A172 (cell line): ENCODE results near the gene B9D2. TPM values are rescaled to one million over a fixed set of nuclear protein-coding genes. Genes with fewer than 3 reads are reported as not detected.
"Not testable (repeated sequence)": the region's sequence is repeated elsewhere in the genome, so short reads cannot be mapped to it uniquely, and the experiment has no call there.

Experiments
- DNase-seq: peaks from one replicate; pipeline ENCODE4 v3.0.0-alpha.2; 2015; ENCODE audit warnings: low spot score
- total RNA-seq: library from RNA; depleted of rRNA; stranded (reverse); fragments of >200 nt; shearing (Covaris generic); gene quantifications from 2 replicates; pipeline ENCODE4 v1.2.3, GENCODE V29; 2014

The B9D2 gene
- total RNA-seq, 1 experiment from 2014 or later = 4.5 TPM

DNA sequence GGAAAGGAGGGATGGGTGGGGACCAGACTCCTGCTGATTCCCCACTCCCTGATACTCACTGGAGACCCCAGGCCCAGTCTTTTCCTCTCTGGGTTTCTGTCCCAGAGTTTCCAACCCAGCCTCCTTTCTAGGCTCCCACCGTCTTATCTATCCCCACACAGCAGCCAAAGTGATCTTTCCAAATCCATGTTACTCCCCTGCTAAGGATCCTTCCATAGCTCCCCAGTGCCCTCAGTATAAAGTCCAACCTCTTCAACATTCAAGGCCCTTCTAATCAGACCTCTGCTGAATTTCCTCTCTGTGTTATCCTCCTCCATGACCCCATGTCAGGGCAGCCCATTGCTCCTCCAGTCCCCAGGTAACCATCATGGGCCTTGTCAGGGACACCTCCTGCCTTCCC lies 8.9 kb downstream of the B9D2 start:
- no peak for DNase-seq

DNA sequence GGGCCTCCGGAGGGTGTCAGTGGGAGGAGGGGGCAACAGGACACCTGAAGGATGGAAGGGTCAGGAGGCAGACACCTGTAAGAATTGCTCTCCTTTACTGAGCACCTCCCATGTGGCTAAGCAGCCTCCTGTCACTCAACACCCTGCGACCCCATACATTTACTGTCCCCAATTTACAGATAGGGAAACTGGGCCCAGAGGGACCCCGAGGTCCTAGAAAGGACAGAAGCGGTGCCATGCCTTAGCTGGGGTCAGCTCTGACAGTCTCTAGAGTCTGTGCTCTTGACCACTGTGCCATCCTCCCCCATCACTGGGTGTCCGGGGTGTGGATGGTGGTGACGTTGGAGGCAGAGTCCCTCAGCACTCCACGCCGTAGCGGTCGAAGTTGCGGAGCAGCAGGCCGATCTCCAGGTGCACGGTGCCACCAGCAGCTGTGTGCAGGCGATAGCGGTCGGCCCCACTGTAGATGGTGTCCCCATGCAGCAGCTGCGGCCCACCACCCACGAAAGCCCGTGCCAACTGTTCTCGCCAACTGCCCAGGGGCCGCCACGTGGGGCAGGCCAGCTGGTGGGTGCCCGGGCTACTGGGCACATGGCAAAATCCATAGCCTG lies 9.5 kb downstream of the B9D2 start:
- no peak for DNase-seq

DNA sequence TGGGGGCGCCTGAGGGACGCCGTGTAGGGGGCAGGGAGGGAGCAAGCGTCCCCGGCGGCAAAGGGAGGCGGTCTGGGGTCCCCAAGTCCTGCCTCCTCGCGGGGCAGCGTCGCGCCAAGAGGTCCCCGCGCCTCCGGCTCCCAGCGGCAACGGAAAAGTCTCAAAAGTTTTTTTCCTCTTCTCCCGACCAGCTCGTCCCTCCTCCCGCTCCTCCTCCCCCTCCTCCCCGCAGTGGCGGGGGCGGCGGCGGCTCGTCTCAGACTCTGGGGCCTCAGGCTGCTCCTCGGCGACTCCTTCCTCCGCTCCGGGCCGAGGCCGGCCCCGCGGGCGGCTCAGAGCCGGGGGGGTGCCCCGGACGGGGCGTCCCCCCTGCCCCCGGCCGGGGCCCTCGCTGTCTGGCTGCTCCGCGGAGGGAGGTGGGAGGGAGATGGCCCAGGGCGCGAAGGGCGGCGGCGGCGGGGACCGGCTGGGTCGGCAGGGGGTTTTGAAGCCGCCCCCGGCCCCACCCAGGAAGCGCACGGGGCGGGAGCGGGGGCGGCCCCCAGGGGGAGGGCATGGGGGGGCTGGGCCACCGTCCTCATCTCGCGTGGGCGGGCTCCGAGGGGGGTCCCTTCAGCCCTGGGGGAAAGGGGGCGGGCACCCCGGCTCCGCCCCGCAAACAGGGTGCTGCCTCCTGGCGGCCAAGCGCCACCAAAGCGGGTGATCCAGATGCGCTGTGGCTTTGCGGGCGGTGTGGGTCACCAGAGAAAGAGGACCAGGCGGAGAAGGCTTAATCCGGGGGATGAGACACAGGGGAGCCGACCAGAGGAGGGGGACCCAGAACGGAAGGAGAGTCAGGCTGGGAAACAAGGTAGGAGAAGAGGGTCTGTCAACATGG lies 10.2 kb downstream of the B9D2 start, which contains the start of gene TGFB1:
Gene TGFB1, minus strand, starts transcription at position 457 of the 877 bp plus-strand sequence. CDS start 878 bp downstream, outside the sequence.
- DNase-seq = peak; percentile 82

DNA sequence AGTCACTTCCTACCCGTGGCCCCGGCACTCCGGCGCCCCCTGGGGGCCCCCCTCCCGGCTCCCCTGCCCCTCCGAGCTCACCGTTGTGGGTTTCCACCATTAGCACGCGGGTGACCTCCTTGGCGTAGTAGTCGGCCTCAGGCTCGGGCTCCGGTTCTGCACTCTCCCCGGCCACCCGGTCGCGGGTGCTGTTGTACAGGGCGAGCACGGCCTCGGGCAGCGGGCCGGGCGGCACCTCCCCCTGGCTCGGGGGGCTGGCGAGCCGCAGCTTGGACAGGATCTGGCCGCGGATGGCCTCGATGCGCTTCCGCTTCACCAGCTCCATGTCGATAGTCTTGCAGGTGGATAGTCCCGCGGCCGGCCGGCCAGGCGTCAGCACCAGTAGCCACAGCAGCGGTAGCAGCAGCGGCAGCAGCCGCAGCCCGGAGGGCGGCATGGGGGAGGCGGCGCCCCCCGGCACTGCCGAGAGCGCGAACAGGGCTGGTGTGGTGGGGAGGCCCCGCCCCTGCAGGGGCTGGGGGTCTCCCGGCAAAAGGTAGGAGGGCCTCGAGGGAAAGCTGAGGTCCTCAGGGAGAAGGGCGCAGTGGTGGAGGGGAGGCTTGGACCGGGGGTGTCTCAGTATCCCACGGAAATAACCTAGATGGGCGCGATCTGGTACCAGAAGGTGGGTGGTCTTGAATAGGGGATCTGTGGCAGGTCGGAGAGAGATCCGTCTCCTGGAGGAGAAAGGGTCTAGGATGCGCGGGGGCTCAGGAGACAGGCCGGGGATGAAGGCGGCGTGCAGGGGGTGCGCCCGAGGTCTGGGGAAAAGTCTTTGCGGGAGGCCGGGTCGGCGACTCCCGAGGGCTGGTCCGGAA lies 11.1 kb downstream of the B9D2 start:
- DNase-seq = peak; percentile 37

DNA sequence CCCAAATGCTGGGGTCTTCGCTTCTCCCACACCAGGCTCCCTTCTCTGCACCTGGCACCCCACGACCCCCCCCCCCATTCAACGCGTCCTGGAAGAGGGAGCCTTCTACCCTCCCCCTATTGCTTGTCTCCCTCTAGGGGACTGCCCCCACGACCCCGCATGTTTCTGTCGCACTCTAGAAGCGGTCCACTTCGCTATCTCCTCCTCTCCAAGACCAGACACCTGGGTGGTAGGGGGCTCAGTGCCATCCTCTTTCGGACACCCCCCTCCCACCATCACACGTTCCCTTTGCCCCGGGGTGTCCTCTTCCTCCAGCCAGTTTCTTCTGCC lies 11.7 kb downstream of the B9D2 start:
- no peak for DNase-seq

DNA sequence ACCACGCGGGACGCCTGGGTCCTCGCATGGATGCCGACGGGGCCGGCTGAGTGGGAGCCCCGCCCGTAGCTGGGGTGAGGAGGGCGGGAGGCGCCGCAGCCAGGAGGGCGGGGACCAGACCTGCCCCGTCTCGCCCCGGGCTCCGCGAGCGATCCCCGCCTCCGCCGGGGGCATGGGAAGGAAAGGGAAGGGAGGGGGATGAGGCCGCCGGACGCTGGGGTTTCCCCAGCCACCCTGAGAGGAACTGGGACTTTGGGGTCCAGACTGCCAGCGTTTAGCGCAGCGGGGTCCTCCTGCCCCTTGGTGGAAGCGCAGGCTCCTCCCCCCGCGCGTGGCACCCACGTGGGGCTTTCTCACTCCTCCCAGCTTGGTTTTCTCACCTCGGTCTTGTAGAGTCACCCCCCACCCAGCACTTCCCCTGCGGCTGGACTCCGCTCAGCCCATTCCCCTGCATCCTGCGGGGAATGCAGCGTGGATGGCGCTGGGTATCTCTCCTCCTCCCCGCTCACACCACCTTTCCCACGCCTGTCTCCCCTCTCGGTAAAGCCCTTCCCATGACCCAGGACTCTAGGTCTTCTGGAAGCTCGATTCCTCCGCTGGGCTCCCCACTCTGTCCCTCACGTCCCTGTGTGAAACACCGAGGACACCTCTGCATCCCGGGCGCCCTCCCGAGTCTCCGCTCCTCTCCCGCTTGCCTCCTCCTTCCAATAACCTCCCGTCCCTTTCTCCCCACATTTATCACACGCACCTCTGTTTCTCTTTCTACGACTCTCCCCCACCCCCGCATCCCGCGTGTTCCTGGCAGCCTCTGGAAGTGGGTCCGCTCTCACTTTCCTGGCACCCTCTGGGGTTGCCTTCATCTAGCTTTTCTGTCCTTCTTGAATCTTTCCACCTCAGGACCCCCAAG lies 12.4 kb downstream of the B9D2 start:
- peak; percentile 56 for DNase-seq

DNA sequence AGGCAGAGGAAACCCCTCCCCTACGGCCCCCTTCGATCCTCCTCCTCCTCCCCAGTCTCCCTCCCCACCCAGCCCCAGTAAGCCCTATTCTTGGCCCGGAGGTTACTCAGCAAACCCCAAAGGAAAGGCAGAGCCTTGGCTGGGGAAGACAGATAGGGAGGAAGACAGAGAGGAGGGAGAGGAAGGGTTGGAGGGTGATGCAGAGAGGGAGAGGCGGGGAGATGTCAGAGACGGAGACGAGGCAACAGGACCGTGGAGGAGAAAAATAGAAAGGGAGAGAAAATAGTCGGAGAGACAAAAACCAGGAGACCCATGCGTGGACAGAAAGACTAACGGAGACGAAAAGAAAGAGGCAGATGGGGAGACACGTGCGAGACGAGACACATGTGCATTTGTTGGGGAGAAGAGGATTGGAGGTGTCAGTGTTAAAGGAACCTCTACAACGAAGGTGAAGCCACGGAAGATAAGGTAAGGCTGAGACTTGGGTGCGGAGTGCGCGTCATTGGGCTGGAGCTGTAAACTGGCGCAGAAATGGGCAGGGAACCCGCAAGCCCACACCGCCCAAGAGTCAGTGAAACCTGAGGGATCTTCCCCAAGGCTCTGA lies 13.1 kb downstream of the B9D2 start:
- DNase-seq = no peak

DNA sequence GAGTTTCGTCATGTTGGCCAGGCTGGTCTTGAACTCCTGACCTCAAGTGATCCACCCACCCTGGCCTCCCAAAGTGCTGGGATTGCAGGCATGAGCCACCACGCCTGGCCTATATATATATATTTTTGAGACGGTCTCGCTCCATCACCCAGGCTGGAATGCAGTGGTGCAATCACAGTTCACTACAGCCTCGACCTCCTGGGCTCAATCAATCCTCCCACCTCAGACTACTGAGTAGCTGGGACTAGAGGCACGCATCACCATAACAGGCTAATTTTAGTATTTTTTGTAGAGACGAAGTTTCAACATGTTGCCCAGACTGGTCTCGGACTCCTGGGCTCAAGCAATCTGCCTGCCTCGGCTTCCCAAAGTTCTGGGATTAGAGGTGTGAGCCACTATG lies 17.0 kb downstream of the B9D2 start:
- DNase-seq = not testable (repeated sequence)

DNA sequence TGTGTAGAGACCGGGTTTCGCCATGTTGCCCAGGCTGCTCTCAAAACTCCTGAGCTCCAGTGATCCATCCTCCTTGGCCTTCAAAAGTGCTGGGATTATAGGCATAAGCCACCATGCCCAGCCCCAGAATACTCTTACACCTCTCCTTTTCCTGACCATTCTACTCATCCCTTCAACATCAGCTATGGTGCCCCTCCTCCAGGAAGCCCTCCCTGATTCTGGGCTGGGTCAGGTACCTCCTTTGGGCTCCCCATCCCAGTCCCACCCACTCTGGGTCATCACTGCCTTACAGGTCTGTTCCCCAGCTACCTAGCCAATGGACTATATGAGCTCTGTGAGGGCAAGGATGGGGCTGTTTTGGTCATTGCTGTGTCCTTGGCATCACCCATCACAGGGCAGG lies 19.8 kb downstream of the B9D2 start:
- DNase-seq = no peak

DNA sequence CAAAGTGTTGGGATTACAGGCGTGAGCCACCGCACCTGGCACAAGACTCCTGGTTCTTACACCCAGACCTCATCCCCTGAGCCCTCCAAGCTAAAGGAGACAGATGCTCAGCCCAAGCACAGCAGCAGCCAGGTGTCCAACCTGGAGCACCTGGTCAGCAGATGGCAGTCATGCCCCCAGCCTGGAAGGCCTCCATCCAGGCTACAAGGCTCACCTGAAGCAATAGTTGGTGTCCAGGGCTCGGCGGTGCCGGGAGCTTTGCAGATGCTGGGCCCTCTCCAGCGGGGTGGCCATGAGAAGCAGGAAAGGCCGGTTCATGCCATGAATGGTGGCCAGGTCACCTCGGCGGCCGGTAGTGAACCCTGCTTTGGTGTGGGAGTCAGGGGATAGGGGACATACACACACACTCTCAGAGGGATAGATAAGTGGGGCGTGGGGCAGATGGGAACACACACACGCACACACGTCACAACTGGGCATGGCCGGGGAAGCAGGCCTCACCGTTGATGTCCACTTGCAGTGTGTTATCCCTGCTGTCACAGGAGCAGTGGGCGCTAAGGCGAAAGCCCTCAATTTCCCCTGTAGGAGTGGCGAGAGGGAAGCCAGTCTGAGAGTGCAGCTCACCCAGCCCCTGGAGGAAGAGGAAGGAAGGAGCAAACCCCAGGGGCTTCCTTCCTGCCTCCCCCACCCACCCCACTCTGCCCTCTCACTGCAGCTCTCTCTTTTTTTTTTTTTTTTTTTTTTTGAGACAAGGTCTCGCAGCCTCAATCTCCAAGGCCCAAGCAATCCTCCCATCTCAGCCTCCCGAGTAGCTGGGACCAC lies 22.1 kb downstream of the B9D2 start:
- DNase-seq = no peak

DNA sequence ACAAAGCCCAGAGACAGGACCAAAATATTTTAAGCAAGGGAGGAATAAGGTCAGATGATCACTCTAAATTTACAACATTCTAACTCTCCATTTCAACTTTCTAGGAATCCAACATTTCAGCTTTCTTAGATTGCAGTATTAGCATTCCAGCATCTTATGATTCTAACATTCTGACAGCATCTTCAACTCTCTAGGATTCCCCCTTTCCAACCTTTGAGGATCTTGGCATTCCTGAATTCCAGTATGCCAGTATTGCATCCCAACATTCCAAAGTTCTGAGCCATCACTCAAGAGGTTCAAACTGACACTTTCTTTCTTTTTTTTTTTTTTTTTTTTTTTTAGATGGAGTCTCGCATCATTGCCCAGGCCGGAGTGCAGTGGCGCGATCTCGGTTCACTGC lies 24.0 kb downstream of the B9D2 start:
- peak; percentile 94 for DNase-seq

DNA sequence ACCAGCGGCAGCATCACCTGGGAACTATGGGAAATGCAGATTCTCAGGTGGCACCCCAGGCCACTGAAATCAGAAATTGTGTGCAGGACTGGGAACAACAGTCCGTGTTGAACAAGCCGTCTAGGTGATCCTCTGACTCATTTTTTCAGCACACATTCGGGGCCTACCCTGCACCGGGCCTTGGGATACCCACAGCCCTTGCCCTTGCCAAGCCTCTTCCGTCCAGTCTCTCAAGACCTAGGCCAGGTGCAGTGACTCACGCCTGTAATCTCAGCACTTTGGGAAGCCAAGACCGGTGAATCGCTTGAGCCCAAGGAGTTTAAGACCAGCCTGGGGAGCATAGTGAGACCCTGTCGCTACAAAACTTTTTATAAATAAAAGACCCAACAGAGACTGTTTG lies 28.5 kb downstream of the B9D2 start:
- no peak for DNase-seq

DNA sequence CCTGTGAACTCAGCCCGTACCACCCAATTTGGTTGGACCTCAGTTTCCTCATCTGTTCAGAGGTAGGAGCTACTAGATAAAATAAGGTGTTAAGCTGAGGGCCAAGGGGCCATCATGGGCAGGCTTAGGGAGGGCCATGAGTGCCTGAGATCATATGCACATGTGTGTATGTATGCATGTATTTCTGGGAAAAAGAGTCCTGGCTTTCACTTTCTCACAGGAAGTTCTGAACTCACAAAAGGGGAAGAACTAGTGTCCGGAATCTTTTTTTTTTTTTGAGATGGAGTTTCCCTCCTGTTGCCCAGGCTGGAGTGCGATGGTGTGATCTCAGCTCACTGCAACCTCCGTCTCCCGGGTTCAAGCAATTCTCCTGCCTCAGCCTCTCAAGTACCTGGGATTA lies 29.2 kb downstream of the B9D2 start:
- DNase-seq = no peak

DNA sequence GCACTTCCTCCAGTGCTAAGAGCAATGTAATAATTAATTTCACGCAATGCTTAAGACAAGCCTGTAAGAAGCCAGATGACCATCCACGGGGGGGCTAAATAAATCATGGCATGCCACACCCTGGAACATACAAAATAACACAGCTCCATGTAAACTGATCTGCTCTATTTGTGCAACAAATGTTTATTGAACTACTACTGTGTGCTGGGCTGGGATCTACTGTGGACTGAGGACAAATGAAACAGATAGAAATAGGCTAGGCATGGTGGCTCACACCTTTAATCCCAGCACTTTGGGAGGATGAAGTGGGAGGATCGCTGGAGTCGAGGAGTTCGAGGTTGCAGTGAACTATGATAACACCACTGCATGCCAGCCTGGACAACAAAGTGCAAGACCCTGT lies 31.5 kb downstream of the B9D2 start:
- DNase-seq = no peak

DNA sequence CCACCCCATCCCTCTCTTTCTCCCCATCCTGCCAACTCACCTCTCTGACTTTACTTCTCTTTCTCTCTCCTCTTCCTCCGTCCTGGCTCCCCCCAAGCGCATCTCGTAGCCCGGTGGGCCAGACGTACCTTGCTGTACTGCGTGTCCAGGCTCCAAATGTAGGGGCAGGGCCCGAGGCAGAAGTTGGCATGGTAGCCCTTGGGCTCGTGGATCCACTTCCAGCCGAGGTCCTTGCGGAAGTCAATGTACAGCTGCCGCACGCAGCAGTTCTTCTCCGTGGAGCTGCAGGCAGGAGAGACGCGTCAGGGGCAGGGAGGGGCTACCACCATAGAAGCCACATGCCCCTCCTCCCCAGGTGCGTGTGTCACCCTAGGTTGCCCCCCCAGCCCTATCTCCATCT lies 31.9 kb downstream of the B9D2 start:
- no peak for DNase-seq

DNA sequence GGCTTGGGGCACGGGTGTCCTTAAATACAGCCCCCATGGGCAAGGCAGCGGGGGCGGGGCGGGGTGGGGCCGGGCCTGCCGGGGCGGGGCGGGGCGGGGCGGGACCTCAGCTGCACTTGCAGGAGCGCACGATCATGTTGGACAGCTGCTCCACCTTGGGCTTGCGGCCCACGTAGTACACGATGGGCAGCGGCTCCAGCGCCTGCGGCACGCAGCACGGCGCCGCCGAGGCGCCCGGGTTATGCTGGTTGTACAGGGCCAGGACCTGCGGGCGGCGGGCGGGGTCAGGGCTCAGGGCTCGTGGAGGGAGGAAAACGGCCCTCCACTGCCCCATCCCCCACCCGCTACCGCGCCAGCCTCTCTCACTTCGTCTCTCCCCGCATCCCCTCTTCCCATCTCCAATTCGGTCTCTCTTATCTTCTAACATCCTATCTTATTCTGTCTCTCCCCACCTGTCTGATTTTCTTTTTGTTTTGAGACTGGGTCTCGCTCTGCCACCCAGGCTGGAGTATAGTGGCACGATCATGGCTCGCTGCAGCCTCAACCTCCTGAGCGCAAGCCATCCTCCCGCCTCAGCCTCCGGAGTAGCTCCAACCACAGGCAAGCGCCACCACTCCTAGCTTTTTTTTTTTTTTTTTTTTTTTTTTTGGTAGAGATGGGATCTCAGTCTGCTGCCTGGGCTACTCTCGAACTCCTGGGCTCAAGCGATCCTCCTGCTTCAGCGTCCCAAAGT lies 32.8 kb downstream of the B9D2 start:
- DNase-seq = no peak

DNA sequence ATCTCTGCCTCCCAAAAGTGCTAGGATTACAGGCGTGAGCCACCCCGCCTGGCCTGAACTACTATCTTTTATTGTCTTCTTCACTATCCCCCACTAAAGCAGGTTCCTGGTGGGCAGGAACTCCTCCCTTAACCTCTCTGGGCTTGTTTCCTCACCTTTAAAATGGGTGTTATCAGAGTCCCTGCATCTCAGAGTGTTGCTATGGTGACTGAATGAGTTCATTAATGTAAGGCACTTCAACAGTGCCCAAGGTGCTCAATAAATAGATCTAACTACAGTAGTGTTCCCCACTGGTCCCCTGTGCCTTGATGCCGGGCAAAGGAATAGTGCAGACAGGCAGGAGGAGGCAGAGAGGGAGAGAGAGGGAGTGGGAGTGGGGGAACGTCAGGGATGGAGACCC lies 33.5 kb downstream of the B9D2 start:
- DNase-seq = no peak

DNA sequence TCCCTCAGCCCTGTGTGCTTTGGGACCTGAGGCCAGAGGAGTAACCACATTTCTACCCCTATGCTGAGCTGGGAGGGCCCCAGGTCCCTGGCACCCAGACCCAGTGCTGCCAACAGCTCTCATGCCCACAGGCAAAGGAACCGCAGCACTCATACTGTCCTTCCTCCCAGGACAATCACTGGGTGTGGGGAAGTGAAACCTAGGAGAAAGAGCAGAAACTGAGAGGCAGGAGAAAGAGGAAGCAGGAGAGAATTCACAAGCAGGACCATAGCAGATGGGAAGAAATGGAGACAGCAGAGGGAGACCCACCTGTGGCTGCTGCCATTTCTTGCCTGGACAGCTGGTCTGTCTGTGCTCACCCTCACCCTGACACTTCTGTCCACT lies 35.1 kb downstream of the B9D2 start:
- DNase-seq = no peak

DNA sequence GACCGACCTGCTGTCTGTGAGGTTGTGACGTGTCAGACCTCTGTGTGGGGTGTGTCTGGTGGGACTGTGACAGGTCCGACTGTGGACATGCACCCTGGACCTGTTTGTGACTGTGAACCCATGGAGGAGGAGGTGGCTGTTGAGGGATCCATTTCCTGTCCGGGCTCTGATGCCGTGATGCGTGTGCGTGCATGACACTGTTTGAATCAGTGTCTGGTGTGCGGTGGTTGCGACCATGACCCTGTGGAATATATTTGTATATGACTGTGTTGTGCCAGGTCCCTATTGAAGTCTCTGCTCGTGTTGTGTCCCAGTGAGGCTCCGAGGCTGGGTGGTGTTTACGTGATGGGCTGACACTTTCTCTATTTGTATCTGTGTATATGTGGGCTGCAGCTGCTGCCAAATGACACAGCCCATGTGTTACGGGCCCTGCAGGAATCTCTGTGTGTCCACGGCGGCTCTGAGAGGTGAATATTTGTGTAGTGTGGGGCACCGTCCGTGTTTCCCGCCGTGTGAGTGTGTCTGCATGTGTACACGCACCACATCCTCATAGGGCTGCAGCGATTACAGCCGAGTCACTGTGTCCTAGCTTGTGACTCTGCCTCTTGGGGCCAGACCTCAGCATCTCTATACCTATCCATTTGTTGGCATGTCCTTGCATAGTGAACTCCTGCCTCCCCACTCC lies 35.6 kb downstream of the B9D2 start:
- DNase-seq = no peak
